ENCODE results near the gene PARD3.

Gene PARD3

GRCh38 chr10:34549953-34550352 is 265.1 kb downstream of the PARD3 start:
- TF ChIP-seq REST (IDR thresholded peaks at IDR 0.05; ENCODE audit: insufficient read depth in 1 of 2, low read depth in 2 of 2, low read length in 2 of 2) = no peak
- TF ChIP-seq POLR2AphosphoS5 (IDR thresholded peaks at IDR 0.05; ENCODE audit: low read depth, low read length) = no peak
- no peak for TF ChIP-seq TAF1 (IDR thresholded peaks at IDR 0.05; ENCODE audit: borderline replicate concordance, insufficient read depth, low read length)
- no peak for TF ChIP-seq FOXP2 (optimal IDR thresholded peaks at IDR 0.05; ENCODE audit: borderline replicate concordance, extremely low read depth, extremely low read length, insufficient read depth)
- no peak for TF ChIP-seq SIN3A (IDR thresholded peaks at IDR 0.05; ENCODE audit: borderline replicate concordance, insufficient read depth, low read length)

- TF ChIP-seq POLR2AphosphoS5 (IDR thresholded peaks at IDR 0.05; ENCODE audit: low read depth, low read length) = no peak
- no peak for TF ChIP-seq SIN3A (IDR thresholded peaks at IDR 0.05; ENCODE audit: borderline replicate concordance, insufficient read depth, low read length)
- no peak for TF ChIP-seq FOXP2 (optimal IDR thresholded peaks at IDR 0.05; ENCODE audit: borderline replicate concordance, extremely low read depth, extremely low read length, insufficient read depth)
- no peak for TF ChIP-seq REST (IDR thresholded peaks at IDR 0.05; ENCODE audit: insufficient read depth in 1 of 2, low read depth in 2 of 2, low read length in 2 of 2)
- TF ChIP-seq TAF1 (IDR thresholded peaks at IDR 0.05; ENCODE audit: borderline replicate concordance, insufficient read depth, low read length) = no peak
Measured at GRCh38 chr10:34549001-34549400, 266.1 kb downstream of the PARD3 start.

GRCh38 chr10:34548466-34548865 is 266.6 kb downstream of the PARD3 start:
- no peak for TF ChIP-seq FOXP2 (optimal IDR thresholded peaks at IDR 0.05; ENCODE audit: borderline replicate concordance, extremely low read depth, extremely low read length, insufficient read depth)
- TF ChIP-seq POLR2AphosphoS5 (IDR thresholded peaks at IDR 0.05; ENCODE audit: low read depth, low read length) = no peak
- no peak for TF ChIP-seq SIN3A (IDR thresholded peaks at IDR 0.05; ENCODE audit: borderline replicate concordance, insufficient read depth, low read length)
- TF ChIP-seq REST (IDR thresholded peaks at IDR 0.05; ENCODE audit: insufficient read depth in 1 of 2, low read depth in 2 of 2, low read length in 2 of 2) = no peak
- TF ChIP-seq TAF1 (IDR thresholded peaks at IDR 0.05; ENCODE audit: borderline replicate concordance, insufficient read depth, low read length) = no peak

- no peak for TF ChIP-seq TAF1 (IDR thresholded peaks at IDR 0.05; ENCODE audit: borderline replicate concordance, insufficient read depth, low read length)
- TF ChIP-seq SIN3A (IDR thresholded peaks at IDR 0.05; ENCODE audit: borderline replicate concordance, insufficient read depth, low read length) = no peak
- TF ChIP-seq REST (IDR thresholded peaks at IDR 0.05; ENCODE audit: insufficient read depth in 1 of 2, low read depth in 2 of 2, low read length in 2 of 2) = no peak
- no peak for TF ChIP-seq POLR2AphosphoS5 (IDR thresholded peaks at IDR 0.05; ENCODE audit: low read depth, low read length)
- TF ChIP-seq FOXP2 (optimal IDR thresholded peaks at IDR 0.05; ENCODE audit: borderline replicate concordance, extremely low read depth, extremely low read length, insufficient read depth) = no peak
Measured at GRCh38 chr10:34547695-34548094, 267.4 kb downstream of the PARD3 start.

GRCh38 chr10:34547291-34547690 is 267.8 kb downstream of the PARD3 start:
- TF ChIP-seq REST (IDR thresholded peaks at IDR 0.05; ENCODE audit: insufficient read depth in 1 of 2, low read depth in 2 of 2, low read length in 2 of 2) = no peak
